Head of caudate nucleus (tissue), 42 donors: ENCODE results near the gene RGMA.

ENCODE experiments used
- DNase-seq, 42 donors: peaks; one replicate each; pipeline versions ENCODE4 v3.0.0 to v3.0.0-alpha.2; 2020 to 2021; ENCODE audit warnings: mixed read lengths in 7 of 42
- intact Hi-C: fragments of 100-400 bp; cut with DNase I; formaldehyde crosslinking; loops from one replicate; pipeline ENCODE4 v1.15.0; 2022

RGMA gene

DNA sequence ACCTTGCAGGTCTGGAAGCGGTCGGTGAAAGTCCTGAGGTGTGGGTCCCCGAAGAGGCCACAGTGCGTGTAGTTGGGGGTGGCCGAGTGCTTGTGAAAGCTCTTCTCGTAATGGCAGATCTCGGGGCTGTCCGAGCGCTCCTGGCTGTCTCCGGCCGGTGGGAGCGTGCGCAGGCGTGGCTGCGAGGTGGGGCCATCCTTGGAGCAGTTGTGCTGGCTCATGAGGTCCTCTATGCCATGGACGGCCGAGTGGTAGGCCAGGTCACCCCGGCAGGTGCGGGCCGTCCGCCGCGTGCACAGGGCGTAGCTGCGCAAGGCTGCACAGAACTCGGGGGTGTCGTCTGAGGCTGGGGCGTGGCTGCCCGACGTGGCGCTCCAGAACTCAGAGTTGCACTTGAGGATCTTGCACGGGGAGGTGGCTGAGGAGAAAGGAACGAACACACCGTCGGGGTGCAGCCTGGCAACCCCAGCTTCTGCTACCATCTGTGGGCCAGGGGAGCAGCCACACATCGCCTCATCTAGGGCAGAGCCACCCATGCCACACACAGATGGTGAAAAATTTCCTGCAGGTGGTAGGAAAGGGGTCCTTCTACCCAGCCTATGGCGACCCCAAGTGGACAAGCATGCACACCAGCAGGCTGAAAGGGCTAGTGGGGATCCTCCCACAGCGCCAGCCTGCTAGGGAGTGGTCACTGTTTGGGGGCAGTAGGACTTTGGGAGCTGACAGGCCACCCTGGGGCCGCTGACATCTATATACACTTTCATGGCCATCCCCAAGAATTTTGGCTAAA lies 36.7 kb downstream of the RGMA start:
- intact Hi-C loops, result no loop called here
- no peak for DNase-seq

DNA sequence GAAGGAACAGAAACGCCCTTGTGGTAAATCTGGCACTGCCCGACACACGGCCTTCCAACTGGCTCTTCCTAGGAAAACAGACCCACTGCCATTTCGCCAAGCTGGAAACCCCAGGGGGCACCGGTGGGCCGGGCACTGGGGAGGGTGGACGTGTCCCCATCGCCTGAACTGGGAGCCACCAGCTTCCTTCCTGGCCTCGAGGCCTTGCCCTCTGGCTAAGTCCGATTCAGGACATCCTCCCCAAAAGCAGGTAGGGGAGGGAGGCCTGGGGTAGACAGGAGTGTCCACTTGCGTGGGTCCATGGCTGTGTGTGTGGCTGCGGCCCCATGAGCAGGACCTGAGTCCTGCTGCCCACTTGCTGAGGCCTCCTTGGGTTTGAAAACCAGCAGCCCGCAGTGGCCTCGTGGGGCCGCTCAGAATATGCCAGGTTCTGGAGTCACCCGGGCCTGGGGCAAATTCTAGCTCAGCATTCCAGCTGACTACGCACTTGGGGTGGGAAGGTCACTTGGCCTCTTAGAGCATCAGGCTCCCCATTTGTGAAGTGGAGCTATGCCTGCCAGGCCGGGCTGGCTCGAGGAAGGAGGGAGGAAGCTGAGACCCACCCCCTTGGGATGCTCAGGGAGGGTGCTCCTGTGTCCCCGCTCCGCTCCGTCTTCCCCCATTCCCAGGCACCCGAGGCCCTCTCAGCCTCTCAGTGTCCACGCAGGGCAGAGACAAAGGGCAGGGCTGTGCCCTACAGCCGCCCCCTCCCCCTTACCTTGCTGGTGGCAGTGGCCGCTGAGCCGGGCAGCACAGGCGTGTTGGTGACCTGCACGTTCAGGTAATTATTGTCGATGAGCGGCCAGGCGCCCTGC lies 37.5 kb downstream of the RGMA start:
- DNase-seq, result no peak
- intact Hi-C loops, result no loop called here

GRCh38 chr15:93050648-93051047 lies 38.4 kb downstream of the RGMA start:
- no peak for DNase-seq
- intact Hi-C loops, result no loop called here

DNA sequence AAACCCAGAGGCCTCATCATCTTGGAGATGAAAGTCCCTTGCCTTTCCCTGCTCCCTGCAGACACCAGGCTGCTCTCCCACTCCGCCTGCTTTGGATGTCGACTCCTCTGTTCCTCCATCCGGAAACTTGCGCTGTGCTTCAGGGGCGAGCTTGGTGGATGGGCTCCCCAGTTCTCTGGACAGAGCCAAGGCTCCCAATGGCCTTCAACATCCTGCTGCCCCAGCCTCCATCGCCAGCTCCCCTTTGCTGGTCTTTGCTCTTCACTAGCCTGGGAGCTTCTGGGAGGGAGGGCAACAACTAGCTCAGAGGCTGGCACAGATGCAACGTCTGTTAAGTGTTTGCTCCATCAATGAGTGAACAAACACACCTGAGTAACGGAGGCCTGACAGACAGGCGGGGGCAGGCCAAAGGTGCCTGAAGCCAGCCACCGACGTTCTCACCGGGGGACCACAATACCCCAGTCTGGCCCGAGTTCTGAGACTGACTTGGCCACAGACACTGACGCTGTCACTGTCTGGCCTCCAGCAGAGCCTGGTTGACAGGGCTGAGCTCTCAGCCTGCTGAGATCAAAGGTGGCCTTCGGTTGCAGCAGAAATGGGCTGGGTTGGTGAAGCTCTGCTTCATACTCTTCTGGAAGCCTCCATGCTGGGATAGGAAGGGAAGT lies 39.0 kb downstream of the RGMA start:
- intact Hi-C loops, result no loop called here
- no peak for DNase-seq

DNA sequence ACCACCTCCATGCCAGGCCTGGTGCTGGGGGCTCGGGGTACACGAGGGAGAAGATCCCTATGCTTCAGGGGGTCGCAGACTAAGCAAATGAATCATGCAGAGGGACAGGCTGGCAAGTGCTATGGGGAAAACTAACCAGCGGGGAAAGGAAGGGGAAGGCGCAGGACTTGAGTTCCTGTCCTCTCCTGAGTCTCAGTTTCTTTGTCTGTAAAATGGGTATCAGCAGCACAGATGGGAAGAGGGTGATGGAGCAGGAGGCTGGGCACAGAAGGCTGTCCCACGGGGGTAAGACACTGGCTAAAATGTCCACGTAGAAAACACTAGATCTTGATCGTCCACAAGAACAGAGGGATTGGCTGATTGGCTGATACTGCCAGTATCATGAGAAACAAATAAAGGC lies 39.8 kb downstream of the RGMA start:
- intact Hi-C loops, result no loop called here
- no peak for DNase-seq

DNA sequence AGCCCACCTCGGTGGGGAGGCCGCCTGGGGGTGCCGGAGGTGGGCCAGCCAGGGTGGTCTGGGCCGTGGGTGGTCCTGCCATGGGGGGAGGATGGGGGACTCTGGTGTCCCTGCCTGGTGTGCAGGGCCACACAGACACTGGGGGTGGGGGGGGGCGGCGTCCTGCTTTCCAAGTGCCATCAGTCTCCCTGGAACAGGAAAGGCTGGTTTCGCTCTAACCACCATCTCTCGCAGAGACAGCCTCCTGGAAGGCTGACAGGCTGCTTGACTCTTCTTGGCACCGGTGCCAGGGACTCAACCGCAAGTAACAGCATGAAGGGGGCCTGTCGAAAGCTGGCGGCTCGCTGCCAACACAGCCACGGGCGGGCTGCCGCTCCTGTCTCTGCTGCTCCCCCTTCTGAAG lies 40.3 kb downstream of the RGMA start:
- intact Hi-C loops, result no loop called here
- peak in 23 of 42 donors; percentile 33 to 78 (median 54) for DNase-seq

DNA sequence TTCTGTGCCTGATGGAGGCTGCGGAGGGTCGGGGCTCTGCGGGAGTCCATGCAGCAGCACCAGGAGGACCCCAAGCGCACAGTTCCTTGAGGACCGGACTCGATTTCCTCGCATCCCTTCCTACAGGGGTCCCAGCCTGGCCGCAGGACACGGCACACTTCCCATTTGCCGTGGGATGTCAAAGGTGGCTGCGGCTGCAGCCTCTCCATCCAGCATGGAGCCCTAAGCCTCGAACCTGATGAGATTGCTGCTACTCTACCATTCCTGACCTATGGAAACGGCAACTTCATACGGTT lies 40.6 kb downstream of the RGMA start:
- no peak for DNase-seq
- intact Hi-C loops, result no loop called here

- no peak for DNase-seq
- intact Hi-C loops, result no loop called here
These were observed 41.2 kb downstream of the RGMA start for GRCh38 chr15:93047621-93048425.

GRCh38 chr15:93046721-93047120 lies 42.3 kb downstream of the RGMA start:
- intact Hi-C loops, result no loop called here
- DNase-seq, result no peak

DNA sequence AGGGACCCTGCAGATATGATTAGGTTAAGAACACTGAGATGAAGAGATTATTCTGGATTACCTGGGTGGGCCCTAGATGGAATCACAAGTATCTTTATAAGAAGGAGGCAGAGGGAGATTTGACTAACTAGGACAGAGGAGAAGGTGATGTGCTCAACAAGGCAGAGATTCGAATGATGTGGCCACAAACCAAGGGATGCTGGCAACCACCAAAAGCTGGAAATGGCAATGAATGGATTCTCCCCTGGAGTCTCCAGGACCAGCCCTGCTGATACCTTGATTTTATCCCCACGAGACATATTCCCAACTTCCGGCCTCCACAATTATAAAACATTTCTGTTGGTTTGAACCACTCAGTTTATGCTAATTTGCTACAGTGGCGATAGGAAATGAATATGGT lies 42.9 kb downstream of the RGMA start:
- no peak for DNase-seq
- intact Hi-C loops, result no loop called here

GRCh38 chr15:93045191-93045785 lies 43.7 kb downstream of the RGMA start:
- intact Hi-C loops, result no loop called here
- no peak for DNase-seq

GRCh38 chr15:93044301-93045190 lies 44.5 kb downstream of the RGMA start:
- intact Hi-C loops, result no loop called here
- DNase-seq, result no peak

DNA sequence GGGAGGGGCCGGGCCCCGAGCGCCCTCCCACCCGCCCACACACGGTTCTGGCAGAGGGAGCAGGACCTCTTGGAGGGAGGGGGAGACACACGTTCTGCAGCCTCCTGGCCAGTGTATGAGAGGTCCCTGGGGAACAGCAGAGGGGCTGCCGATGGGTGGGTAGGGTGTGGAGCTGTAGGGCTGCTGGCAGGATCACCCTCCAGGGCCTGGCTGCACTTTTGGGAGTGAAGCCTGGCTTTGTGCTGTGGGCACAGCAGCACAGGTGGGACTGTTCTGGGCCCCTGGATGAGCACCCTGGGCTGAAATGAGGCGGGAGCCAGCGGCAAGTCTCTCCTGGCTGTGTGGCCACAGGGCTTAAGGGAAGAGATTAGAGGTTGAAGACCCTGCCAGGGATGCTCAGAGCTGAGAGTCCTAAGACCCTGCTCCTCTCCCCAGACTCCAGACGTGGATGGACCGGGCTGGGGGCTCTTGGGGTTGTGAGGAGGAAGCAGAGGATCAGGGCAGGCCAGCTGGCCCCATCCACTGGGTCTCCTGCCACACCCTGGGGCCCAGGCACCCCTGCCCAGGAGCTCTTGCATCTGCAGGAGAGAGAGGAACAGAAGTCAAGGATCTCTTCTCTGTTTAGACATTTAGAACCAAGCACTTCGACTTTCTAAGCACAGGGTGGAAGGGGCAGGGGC lies 45.2 kb downstream of the RGMA start:
- intact Hi-C loops, result no loop called here
- DNase-seq, result no peak

GRCh38 chr15:93042691-93043378 lies 46.2 kb downstream of the RGMA start:
- intact Hi-C loops, result no loop called here
- DNase-seq, result no peak

- intact Hi-C loops, result no loop called here
- peak in 1 of 42 donors; percentile 0 for DNase-seq
These were observed 46.8 kb downstream of the RGMA start for GRCh38 chr15:93042211-93042610.

DNA sequence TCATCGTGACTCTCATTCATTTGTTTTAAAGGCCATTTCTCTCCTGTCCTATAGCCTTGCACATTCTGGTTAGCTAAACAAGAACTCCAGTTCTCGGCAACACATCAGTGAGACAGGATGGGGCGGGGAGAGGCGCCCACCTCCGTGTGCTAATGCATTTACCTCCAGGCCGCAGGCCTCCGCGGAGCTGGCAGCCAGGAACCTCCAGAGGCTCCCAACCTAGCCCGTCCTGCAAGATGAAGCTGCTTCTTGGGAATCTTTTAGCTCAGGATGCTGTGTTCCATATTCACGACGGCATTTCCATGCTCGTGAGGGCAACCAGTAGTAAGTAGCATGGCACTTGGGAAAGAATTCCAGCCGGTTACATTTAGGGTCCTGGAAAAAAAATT lies 47.9 kb downstream of the RGMA start:
- DNase-seq, result peak in 1 of 42 donors; percentile 13
- intact Hi-C loops, result no loop called here
